CD4-positive, alpha-beta memory T cell (primary cell): ENCODE data around the gene ONECUT1. TPM values are rescaled to one million over a fixed set of nuclear protein-coding genes. Genes with fewer than 3 reads are reported as not detected.
A peak's percentile ranks its signal among the peaks of the same experiment; 100 is the strongest.

Experiments
- CTCF ChIA-PET: fragments of 350-600 bp; sonication (Branson Sonifier 250); formaldehyde crosslinking; loops from one replicate; lab custom pipeline; 2021; ENCODE audit warnings: inconsistent platforms; ENCODE audit not compliant: partially characterized antibody; lab: Charles Lee
- POLR2A ChIA-PET: fragments of 350-600 bp; sonication (Branson Sonifier 250); formaldehyde crosslinking; loops from one replicate; lab custom pipeline; 2021; ENCODE audit not compliant: partially characterized antibody; lab: Charles Lee
- DNase-seq, 5 donors: peaks; one replicate each; pipeline versions ENCODE4 v3.0.0 to v3.0.0-alpha.2; 2020 to 2022; ENCODE audit warnings: mixed read lengths in 1 of 5
- H3K27ac ChIP-seq: one replicate; pipeline ENCODE4 v1.7.0; 2013; ENCODE audit warnings: low read depth, low read length
- H3K27me3 ChIP-seq: 2 replicates; pipeline ENCODE4 v1.7.0; 2013; ENCODE audit warnings: mild to moderate bottlenecking, low read length, moderate library complexity; ENCODE audit not compliant: insufficient read depth
- H3K36me3 ChIP-seq: 2 replicates; pipeline ENCODE4 v1.7.0; 2013; ENCODE audit warnings: mild to moderate bottlenecking, low read length, moderate library complexity; ENCODE audit not compliant: insufficient read depth
- H3K4me1 ChIP-seq: 2 replicates; pipeline ENCODE4 v1.7.0; 2013; ENCODE audit warnings: mild to moderate bottlenecking, low read length, moderate library complexity; ENCODE audit not compliant: insufficient read depth
- H3K4me3 ChIP-seq, 2 donors: one replicate each; pipeline ENCODE4 v1.7.0; 2013; ENCODE audit warnings: low read length in 2 of 2, mild to moderate bottlenecking in 1 of 2
- H3K9me3 ChIP-seq, 2 donors: one replicate each; pipeline ENCODE4 v1.7.0; 2013; ENCODE audit warnings: low read length in 2 of 2, control low read depth in 1 of 2; ENCODE audit not compliant: control insufficient read depth in 1 of 2
- H3K27ac Mint-ChIP-seq, 7 donors: one replicate each; pipeline ENCODE4 v1.8.0; 2020 to 2021; ENCODE audit warnings: mixed read lengths in 7 of 7, mild to moderate bottlenecking in 6 of 7, inconsistent platforms in 3 of 7, moderate library complexity in 3 of 7
- H3K27me3 Mint-ChIP-seq, 2 donors: one replicate each; pipeline ENCODE4 v1.8.0; 2020 to 2021; ENCODE audit warnings: mixed read lengths in 2 of 2
- H3K36me3 Mint-ChIP-seq, 2 donors: one replicate each; pipeline ENCODE4 v1.8.0; 2020 to 2021; ENCODE audit warnings: mixed read lengths in 2 of 2, inconsistent platforms in 1 of 2, mild to moderate bottlenecking in 1 of 2
- H3K4me1 Mint-ChIP-seq, 4 donors: one replicate each; pipeline ENCODE4 v1.8.0; 2020 to 2021; ENCODE audit warnings: mixed read lengths in 4 of 4, mild to moderate bottlenecking in 1 of 4
- H3K4me3 Mint-ChIP-seq, 8 donors: one replicate each; pipeline ENCODE4 v1.8.0; 2020 to 2021; ENCODE audit warnings: mixed read lengths in 8 of 8, mild to moderate bottlenecking in 7 of 8, moderate library complexity in 6 of 8, inconsistent platforms in 3 of 8
- H3K9me3 Mint-ChIP-seq, 8 donors: one replicate each; pipeline ENCODE4 v1.8.0; 2020 to 2021; ENCODE audit warnings: mixed read lengths in 8 of 8, mild to moderate bottlenecking in 5 of 8, inconsistent platforms in 3 of 8, moderate library complexity in 1 of 8
- intact Hi-C: fragments of 100-400 bp; cut with micrococcal nuclease; formaldehyde crosslinking; loops from one replicate; pipeline ENCODE4 v1.15.1; 2023
- polyA plus RNA-seq, 2 donors: library from polyadenylated mRNA; unstranded; fragments of 300-500 nt; fragmentation: Illumina TruSeq; gene quantifications; one replicate each; pipeline ENCODE4 v1.2.3, GENCODE V29; 2021
- total RNA-seq, 2 experiments: library from RNA; stranded (reverse); gene quantifications; one replicate each; pipeline ENCODE4 v1.2.3, GENCODE V29; 2021

ONECUT1 gene
- total and polyA plus RNA-seq, 4 experiments from 2014 or later = not detected

GRCh38 chr15:52802110-52802509, 12.0 kb upstream of the ONECUT1 start:
- H3K4me1 ChIP-seq = peaks cover 50% of the 10 kb centered on the region
- ChIA-PET POLR2A (no interaction called here), CTCF (interaction anchor here (1.4 kb wide), 1 partner anchor 19 kb away, joined by 3 read pairs; no protein-coding TSS in a partner anchor)

GRCh38 chr15:52801748-52802085, 11.6 kb upstream of the ONECUT1 start:
- peak overlapping the region in 1 of 8 donors; percentile 41 for H3K4me3 Mint-ChIP-seq
- peaks cover 66 to 68% of the 10 kb centered on the region in 2 donors for H3K27me3 Mint-ChIP-seq
- CTCF ChIA-PET = interaction anchor here (1.4 kb wide), 1 partner anchor 18 kb away, joined by 3 read pairs; no protein-coding TSS in a partner anchor
- Histone ChIP-seq H3K27ac (no peak overlapping the region), H3K4me3 (no peak overlapping the region), H3K36me3 (no peaks in the 10 kb centered on the region), H3K27me3 (peaks cover 90% of the 10 kb centered on the region), H3K9me3 (no peaks in the 10 kb centered on the region), H3K4me1 (peaks cover 50% of the 10 kb centered on the region)
- H3K9me3 Mint-ChIP-seq = peaks cover 0 to 26% (median 13%) of the 10 kb centered on the region in 8 donors
- H3K27ac Mint-ChIP-seq = peak overlapping the region in 1 of 7 donors; percentile 53
- peaks cover 17 to 74% (median 29%) of the 10 kb centered on the region in 4 donors for H3K4me1 Mint-ChIP-seq
- intact Hi-C loops = no loop called here
- DNase-seq = no peak
- H3K36me3 Mint-ChIP-seq = no peaks in the 10 kb centered on the region
- POLR2A ChIA-PET = no interaction called here

More at GRCh38 chr15:52802110-52802509, 12.0 kb upstream of the ONECUT1 start:
- Mint-ChIP-seq H3K36me3 (no peaks in the 10 kb centered on the region), H3K4me3 (peak overlapping the region in 3 of 8 donors; percentile 26 to 55 (median 41)), H3K27me3 (peaks cover 66 to 67% of the 10 kb centered on the region in 2 donors), H3K27ac (peak overlapping the region in 1 of 7 donors; percentile 53), H3K9me3 (peaks cover 0 to 22% (median 10%) of the 10 kb centered on the region in 8 donors), H3K4me1 (peaks cover 17 to 70% (median 29%) of the 10 kb centered on the region in 4 donors)
- Histone ChIP-seq H3K36me3 (no peaks in the 10 kb centered on the region), H3K27me3 (peaks cover 90% of the 10 kb centered on the region), H3K27ac (no peak overlapping the region), H3K9me3 (no peaks in the 10 kb centered on the region), H3K4me3 (no peak overlapping the region)
- no peak for DNase-seq
- intact Hi-C loops = no loop called here

GRCh38 chr15:52800828-52801747, 11.0 kb upstream of the ONECUT1 start:
- DNase-seq = no peak
- H3K36me3 ChIP-seq = no peaks in the 10 kb centered on the region
- H3K9me3 ChIP-seq = no peaks in the 10 kb centered on the region
- peaks cover 90% of the 10 kb centered on the region for H3K27me3 ChIP-seq
- H3K4me1 ChIP-seq = peaks cover 47% of the 10 kb centered on the region
- H3K4me3 ChIP-seq = no peak overlapping the region
- Mint-ChIP-seq H3K27ac (peak overlapping the region in 3 of 7 donors; percentile 23 to 78 (median 69)), H3K4me1 (peaks cover 17 to 73% (median 27%) of the 10 kb centered on the region in 4 donors), H3K4me3 (peak overlapping the region in 5 of 8 donors; percentile 48 to 78 (median 61)), H3K36me3 (no peaks in the 10 kb centered on the region), H3K27me3 (peaks cover 68 to 71% of the 10 kb centered on the region in 2 donors), H3K9me3 (peaks cover 0 to 29% (median 16%) of the 10 kb centered on the region in 8 donors)
- intact Hi-C loops = no loop called here
- no peak overlapping the region for H3K27ac ChIP-seq
- CTCF ChIA-PET = interaction anchor here (1.4 kb wide), 1 partner anchor 18 kb away, joined by 3 read pairs; no protein-coding TSS in a partner anchor
- POLR2A ChIA-PET = no interaction called here

DNA sequence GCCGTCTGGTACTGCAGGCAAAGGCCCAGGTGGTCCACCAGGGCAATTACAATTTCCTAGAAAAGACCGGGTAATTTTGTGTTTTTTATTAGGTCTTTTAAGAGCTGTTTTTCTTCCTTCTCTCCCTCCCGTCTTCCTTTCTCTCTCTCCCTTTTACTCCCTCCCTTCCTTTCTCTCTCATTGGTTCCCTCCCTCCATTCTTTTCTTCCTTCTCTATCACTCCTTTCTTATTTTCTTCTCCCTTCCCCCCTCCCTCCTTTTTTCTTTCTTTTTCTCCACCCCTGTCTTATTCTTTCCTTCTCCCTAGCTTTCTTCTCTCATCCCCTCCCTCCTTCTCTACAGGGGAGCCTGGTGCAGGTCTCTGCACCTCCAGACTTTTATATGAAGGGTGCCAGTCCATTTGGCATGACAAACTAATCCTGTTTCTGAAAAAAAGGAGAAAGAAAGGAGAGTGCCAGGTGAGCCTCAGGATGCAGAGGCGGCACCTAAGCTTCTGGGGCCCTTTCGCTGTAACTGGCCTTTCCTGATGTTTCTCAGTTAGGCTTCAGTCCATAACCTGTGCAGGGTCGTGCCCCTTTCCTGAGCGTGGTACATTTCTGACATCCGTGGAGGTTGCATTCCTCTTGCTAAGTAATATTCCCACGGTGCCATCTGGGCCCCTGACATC, 9.1 kb upstream of the ONECUT1 start:
- Mint-ChIP-seq H3K4me3 (peak overlapping the region in 3 of 8 donors; percentile 0 to 57 (median 55)), H3K27ac (peak overlapping the region in 1 of 7 donors; percentile 64), H3K4me1 (peaks cover 13 to 67% (median 30%) of the 10 kb centered on the region in 4 donors), H3K36me3 (no peaks in the 10 kb centered on the region), H3K9me3 (peaks cover 0 to 25% (median 16%) of the 10 kb centered on the region in 8 donors), H3K27me3 (peaks cover 71 to 79% of the 10 kb centered on the region in 2 donors)
- no peak for DNase-seq
- Histone ChIP-seq H3K4me3 (no peak overlapping the region), H3K4me1 (peaks cover 37% of the 10 kb centered on the region), H3K27me3 (peaks cover 95% of the 10 kb centered on the region), H3K36me3 (no peaks in the 10 kb centered on the region), H3K9me3 (no peaks in the 10 kb centered on the region), H3K27ac (no peak overlapping the region)
- POLR2A ChIA-PET = interaction anchor here (0.7 kb wide), 1 partner anchor 21 kb away, joined by 3 read pairs; no protein-coding TSS in a partner anchor
- CTCF ChIA-PET = no interaction called here
- intact Hi-C loops = no loop called here

GRCh38 chr15:52798529-52799101, 8.5 kb upstream of the ONECUT1 start:
- Mint-ChIP-seq H3K36me3 (no peaks in the 10 kb centered on the region), H3K27ac (peak overlapping the region in 1 of 7 donors; percentile 64), H3K4me1 (peaks cover 11 to 62% (median 26%) of the 10 kb centered on the region in 4 donors), H3K4me3 (peak overlapping the region in 3 of 8 donors; percentile 5 to 57 (median 20)), H3K9me3 (peaks cover 0 to 25% (median 16%) of the 10 kb centered on the region in 8 donors), H3K27me3 (peaks cover 73 to 81% of the 10 kb centered on the region in 2 donors)
- Histone ChIP-seq H3K36me3 (no peaks in the 10 kb centered on the region), H3K27ac (no peak overlapping the region), H3K4me1 (peaks cover 31% of the 10 kb centered on the region), H3K4me3 (no peak overlapping the region), H3K9me3 (no peaks in the 10 kb centered on the region), H3K27me3 (peaks cover 95% of the 10 kb centered on the region)
- intact Hi-C loops = no loop called here
- no peak for DNase-seq
- POLR2A ChIA-PET = interaction anchor here (0.7 kb wide), 1 partner anchor 21 kb away, joined by 3 read pairs; no protein-coding TSS in a partner anchor
- CTCF ChIA-PET = no interaction called here

DNA sequence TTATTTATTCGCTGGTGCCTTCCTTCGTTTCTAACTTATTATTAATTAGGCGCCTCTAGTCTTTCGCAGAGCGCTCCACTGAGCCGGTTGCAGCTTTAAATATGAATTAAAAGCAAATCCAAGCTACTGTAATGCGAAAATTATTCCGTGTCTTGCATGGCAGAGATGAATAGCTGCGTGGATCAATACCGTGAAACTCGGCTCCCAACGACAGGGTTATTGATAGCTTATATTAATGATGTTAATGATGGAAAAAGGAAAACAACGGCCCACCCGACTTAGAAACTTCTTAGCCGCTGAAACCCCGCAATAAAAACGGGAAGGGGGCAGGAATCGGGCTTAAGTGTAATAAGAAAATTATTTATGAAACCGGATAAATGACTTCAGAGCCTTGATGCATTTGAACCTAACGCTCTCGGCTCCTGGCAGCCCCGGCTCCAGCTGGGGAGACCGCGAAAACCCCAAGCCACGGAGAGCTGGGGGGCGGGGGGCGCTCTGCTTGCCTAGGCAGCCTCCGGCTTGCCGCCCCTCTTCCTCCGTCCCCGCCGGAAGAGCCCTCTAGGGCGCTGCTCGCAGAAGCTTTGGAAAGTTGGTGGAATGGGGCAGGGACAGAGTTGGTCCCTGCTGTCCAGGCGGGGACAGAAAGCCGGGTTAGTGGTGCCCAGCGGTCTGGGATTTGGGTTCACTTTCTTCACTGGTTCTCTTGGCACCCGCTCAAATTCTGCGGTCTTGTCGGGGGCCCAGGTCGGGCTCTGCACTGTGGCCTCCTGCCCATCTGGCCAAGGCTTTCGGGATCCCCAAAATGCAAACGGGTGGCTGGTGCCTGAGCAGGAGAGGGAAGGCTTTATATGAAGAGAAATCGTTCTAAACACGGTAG, 7.7 kb upstream of the ONECUT1 start:
- H3K9me3 Mint-ChIP-seq = peaks cover 0 to 25% (median 17%) of the 10 kb centered on the region in 8 donors
- peak overlapping the region in 4 of 8 donors; percentile 5 to 39 (median 16) for H3K4me3 Mint-ChIP-seq
- H3K36me3 ChIP-seq = no peaks in the 10 kb centered on the region
- H3K4me1 Mint-ChIP-seq = peaks cover 9 to 55% (median 19%) of the 10 kb centered on the region in 4 donors
- peaks cover 95% of the 10 kb centered on the region for H3K27me3 ChIP-seq
- POLR2A ChIA-PET = no interaction called here
- H3K4me3 ChIP-seq = no peak overlapping the region
- no peak for DNase-seq
- CTCF ChIA-PET = interaction anchor here (1.1 to 1.2 kb wide), 2 partner anchors 17 to 19 kb away, joined by 3 to 6 read pairs; no protein-coding TSS in a partner anchor
- H3K9me3 ChIP-seq = no peaks in the 10 kb centered on the region
- H3K4me1 ChIP-seq = peaks cover 25% of the 10 kb centered on the region
- H3K27ac Mint-ChIP-seq = peak overlapping the region in 2 of 7 donors; percentile 38 to 53
- no peaks in the 10 kb centered on the region for H3K36me3 Mint-ChIP-seq
- H3K27ac ChIP-seq = no peak overlapping the region
- H3K27me3 Mint-ChIP-seq = peaks cover 73 to 81% of the 10 kb centered on the region in 2 donors
- intact Hi-C loops = no loop called here
